ENCODE measurements around the gene NCK2.

NCK2 gene

DNA sequence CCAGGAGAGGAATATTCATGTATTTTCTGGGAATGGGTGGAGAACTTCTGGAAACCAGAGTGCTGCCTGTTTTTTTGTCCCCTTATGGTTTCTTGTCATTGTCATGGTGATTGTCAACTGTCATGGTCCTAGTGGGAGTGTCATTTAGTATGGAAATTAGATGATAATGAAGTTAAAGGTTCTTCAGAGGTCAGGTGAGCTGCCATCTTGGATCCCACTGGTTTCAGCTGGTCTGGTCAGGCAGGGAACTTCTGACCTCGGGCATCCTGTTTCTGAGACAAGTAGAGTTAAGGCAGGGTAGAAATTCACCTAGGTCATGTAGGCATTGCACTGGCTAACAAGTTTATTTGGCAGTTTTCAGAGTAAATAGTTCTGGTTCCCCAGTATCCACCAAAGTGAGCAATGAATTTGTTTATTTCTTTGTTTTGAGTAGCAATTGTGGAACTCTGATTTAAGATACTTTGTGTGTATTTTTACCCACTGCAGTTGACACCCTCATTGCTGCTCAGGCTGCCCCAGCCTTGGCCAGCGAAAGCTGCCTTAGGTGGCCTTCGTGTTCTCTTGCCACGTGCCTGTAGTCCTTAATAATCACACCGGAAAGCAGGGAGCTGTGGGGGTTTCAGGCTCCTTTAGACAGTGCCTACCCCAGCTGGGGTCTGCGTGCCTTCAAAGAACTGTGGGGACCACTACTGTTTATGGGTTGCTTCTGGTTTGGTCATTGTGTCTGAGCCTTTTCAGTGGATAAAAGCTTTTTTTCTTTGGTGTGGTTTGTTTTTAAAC is 48.7 kb downstream of the NCK2 start:
- no peak for DNase-seq (ENCODE audit: low spot score)

DNA sequence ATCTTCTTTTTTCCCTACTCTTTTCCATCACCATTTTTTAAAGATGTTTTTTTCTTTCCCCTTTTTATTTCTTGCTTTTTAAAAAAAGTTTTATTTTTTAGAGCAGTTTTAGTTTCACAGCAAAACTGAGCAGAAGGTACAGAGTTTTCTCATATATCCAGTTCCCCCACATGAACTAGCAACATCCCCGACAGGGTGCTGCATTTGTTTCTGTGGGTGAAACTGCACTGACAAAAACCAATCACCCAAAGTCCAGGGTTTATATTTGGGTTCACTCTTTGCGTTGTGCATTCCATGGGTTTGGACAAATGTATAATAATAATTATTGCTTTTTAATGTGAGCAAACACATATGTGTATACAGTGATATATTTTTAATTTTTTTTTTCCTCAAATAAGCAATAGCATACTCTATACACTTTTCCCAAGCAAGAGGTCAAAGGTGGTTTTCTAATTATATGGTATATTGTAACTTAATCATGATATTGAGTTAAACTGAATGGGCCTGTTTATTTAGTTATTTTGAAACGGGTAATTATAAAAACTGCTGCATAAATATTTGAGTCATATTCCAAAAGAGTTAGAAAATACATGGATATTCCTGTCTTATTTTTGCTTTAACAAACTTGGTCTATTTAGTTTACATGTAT is 50.3 kb downstream of the NCK2 start:
- DNase-seq (ENCODE audit: low spot score) = no peak

DNA sequence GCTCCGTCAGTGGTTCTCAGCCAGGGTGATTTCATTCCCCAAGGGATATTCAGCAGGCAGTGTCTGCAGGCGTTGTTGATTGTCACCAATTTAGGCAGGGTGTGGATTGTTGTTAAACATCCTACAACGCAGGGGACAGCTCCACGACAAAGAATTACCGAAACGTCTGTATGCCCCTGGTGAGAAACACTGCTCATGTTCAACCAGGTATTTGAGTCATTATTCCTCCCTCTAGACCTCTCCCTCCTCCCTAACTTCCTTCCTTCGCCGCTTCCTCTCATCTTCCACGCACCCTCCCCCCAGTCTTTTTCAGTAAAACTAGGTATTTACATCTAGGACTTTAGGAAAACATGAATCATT is 50.8 kb downstream of the NCK2 start:
- DNase-seq (ENCODE audit: low spot score) = no peak

DNA sequence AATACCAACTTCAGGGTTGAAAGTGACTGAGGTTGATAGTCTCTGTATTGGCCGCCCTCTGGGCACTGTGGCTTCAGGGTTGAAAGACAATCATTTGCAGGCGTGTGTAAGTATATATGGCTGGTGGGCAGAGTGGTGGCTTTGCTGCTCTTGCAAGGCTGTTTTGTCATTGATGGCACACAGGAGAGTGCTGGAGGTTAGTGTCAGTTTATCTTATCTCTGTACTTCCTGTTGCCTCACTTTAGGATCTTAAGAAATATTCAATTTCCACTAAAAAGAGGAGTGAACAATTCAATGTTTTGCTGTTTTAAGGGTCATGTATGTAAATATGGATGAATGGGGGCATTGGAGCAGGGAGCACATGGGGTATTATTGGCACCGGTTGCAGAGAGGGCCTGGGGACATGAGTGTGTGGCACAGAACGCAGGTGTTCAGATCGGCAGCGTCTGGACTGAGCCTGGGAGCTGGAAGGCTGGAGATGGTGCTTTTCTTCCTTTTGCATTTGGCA is 51.5 kb downstream of the NCK2 start:
- DNase-seq (ENCODE audit: low spot score) = no peak

DNA sequence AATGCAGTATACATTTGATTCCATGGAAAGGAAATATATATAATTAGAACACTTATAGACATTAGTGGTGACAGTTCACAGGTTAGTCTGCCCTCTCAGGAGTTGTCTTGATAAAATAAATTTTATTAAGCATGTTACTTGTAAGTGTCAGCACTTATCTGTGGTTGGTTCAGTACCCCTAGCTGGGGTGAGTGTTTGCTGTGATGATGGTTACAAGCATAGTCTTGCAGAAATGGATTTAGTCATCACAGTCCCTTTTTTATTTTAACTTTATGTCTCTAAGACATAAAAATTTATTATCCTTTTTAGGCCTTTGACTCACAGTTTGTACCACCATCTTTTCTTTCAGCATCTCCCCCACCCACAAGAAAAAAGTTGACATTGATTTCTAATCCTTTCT is 52.1 kb downstream of the NCK2 start:
- no peak for DNase-seq (ENCODE audit: low spot score)

DNA sequence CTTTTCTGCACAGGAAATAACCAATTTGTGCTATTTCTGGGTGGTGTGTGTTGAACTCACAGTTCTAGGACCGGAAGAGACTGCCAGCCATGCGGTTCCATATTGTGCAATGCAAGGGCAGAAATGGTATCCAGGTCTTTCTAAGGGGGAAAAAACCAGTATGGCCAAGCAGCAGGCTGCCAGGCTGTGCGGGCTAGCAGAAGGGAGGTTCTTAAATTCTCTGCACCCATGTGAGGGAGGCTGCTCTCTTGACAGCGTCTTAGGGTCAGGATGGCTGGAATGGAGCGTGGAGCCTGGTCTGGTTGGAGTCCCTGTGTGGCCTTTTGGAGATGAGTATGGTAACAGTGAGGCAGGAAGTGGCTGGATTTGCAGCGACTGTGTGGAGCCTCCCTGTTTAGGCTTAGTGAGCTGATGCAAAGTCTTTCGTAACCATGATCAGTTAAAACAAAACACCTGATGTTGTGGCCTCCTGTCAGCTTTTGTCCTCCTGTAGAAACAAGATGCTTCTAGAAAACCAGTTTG is 52.6 kb downstream of the NCK2 start:
- DNase-seq (ENCODE audit: low spot score) = no peak

DNA sequence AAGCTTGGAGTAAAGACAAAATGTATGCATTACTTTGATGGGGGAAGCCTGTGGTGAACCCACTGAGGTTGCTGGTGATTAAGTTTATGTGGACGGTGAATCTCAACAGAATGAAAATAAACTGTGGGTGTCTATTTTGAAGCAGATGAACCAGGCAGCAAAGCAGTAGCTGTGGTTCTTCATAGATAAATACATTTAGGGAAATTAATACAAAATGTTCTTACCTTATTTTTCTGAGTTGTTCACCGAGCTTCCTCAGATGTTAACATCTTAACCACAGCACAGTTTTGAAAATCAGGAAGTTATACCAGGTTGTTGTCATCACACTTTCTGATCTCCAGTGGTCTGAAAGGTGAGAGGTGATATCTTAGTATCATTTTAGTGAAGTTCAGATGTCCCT is 53.9 kb downstream of the NCK2 start:
- DNase-seq (ENCODE audit: low spot score) = no peak

DNA sequence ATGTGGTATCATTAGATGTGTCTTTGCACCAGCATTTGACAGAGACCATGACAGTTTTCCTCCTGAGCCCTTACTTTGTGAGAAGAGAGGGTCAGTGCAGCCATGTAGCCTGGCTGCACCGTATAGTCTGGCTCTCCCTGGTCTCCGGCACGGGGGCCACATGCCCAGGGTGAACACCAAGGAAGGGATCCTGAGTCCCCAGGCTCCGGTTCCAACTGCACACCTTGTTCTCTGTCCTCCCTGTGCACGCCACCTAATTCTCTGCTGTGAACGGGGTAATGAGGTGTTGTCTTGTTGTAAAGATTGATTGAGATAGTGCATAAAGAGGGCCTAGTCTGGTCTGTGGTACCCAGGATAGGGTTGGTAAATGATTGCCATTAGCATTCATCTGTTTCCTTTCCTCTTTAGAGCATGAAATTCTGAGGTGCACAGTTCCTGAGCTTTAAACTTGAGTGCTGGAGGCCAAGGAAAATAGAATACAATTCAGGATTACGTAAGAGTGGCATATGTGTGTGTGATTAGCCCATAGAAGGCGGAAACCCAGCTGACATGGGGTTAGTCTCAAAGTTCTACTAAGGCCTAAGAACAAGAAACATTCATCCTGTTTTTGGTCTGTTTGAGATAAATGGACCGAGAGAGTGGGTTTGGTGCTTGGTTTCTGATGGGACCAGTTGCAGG is 55.5 kb downstream of the NCK2 start:
- no peak for DNase-seq (ENCODE audit: low spot score)

DNA sequence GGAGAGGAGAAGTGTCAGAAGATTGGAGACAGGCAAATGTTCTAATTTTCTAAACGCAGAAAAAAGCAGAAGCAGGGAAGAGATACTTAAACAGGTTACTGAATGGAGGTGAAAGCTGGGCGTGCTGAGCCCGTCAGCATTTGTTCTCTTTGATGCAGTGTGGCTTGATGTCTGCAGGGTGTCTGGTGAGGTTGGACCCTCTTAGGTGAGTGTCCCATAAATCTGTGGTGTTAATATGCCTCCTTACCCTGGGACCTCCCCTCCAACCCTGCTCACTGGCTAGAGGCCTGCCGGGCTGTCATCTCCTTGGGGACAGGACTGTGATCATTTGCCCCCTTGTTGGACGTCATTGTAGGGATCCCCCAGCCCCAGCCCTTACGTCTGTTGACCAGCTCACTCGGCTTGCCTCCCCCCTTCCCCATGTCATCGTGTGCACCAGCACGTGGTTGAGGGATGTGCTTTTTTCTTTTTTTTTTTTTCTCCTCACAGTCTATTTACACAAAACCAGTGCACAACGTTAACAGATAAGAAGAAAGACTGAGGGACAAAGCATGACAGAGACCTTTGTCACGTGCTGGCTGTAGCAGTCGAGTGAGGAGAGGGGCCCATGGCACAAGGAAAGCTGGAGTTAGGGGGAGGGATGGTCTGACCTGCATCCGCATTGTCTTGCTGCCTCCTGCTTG is 56.4 kb downstream of the NCK2 start:
- no peak for DNase-seq (ENCODE audit: low spot score)

DNA sequence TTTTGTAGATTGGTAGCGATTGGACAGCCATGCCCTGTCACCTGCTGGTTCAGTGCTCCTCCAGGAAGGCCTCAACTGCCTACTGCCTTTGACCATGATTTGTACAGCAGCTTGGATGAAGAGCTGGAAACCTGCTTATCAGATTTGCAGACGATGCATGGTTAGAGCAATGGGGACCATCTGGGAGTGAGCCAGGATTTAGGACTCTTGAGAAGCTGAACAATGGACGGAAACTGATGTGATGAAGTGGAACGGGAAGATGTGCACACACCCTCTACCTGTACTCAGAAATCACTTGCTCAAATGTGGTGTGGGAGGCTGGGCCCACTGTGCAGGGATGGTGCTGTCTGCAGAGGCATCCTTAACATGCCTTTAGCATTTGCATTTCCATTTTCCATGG is 57.2 kb downstream of the NCK2 start:
- DNase-seq (ENCODE audit: low spot score) = no peak

DNA sequence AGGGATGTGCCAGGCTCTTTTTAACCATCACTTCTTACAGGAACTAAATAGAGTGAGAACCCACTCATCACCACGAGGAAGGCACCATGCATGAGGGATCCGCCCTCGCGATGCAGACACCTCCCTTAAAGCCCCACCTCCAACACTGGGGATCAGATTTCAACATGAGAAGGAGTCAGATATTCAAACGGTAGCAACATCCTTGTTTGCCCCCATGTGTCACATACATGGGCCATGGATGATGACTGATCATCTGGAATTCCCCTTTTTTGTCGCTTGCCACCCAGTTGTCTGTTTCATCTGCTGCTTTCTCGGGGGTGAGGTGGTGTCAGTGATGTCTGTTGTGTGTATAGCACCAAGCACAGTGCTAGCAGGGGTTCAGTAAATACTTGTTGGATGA is 57.9 kb downstream of the NCK2 start:
- no peak for DNase-seq (ENCODE audit: low spot score)

DNA sequence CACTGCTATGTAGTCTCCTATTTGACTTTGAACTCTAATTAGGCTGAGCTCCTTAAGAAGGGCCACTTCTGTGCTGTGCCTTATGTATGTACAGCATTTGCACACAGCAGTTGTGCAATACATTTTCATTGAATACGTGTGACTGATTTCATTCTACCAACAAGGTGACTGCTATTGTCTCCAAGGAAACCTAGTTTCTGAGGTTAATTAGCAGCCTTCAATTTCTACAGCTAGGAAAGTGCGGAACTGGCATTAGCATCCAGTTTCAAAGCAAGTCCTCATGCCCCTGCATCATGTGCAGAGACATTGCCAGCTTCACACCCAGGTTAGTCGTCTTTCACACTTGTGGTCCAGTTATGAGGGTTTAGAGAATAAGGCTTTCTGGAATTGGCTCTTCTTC is 58.6 kb downstream of the NCK2 start:
- no peak for DNase-seq (ENCODE audit: low spot score)

DNA sequence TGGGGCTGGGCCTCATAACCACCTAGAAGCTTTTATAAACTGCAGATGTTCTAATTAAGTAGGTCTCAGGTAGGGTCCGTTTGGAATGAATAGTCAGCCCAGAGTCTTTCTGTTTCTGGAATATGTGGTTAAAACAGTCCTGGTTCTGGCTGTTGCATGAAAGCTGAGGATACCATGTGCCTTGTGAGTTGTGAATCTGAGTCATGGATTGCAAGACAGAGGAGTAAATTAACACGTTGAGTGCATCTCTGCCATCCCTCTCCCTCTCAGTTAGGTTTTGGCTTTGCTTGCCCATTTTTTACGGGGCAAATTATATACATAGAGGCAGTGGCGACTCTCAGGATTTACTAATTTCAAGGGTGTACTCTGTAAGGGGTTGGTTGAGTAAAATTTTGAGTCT is 59.1 kb downstream of the NCK2 start:
- DNase-seq (ENCODE audit: low spot score) = no peak

DNA sequence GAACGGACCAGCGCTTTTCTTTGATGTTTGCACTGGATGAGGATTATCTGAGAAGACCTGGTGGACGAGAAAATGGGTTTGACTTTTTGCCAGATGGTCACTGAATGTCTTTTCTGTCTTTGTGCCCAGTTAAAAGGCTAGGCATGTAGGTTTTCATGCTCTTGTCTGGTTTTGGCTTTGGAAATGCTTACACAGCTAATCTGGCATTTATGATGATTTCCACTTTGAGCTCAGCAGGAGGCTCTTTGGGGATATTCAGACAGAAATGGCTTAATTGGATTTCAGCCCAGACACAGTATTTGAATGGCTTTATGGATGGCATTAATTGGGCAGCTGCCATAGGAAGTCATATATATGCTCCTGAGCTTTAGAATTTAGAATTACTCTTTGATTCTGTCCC is 59.6 kb downstream of the NCK2 start:
- DNase-seq (ENCODE audit: low spot score) = no peak

DNA sequence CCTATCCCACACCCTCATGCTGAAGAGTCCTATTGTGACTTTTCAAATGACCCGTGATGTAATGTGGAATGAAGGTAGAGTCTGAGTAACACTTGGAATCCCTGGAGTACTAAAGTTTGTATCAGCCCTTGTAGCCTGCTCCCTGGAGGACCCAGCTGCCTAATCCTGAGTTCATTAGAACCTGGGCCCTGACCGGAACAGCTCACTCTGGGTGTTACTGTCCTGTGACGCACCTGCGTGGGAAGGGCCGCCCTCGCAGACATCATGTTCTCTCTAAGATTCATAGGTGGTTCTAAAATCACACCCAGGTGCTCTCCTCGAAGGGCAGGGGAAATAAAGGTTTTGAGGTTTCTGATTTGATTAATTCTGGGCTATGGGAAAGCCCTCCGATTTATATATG is 62.3 kb downstream of the NCK2 start:
- DNase-seq (ENCODE audit: low spot score) = no peak

DNA sequence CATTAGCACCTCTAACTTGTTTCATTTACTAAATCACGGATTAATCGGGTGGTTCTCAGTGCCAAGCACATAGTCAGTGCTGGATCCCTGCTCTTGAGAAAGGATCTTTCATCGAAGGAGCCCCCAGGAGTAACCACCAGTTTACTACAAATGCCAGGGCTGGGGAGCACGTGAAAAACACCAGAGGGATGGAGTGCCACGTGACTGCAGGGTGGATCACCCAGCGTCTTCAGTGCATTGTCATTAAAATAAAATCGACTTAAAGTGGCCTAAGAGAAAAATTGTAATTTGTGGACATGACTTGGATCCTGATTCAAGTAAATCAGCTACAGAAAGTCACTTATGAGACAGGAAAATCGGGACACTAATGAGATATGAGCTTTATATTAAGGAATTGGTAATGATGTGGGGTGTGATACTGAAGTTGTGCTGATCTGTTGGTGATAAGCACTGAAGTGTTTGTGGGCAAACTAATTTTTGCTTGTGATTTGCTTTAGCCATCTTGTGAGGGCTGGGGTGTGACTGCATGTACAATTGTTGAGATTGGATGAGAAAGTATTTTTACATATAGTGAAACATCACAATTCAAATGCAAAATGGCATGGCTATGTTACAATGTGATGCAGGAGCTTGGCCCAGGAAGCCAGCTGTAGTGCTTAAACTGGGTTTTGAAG is 63.8 kb downstream of the NCK2 start:
- no peak for DNase-seq (ENCODE audit: low spot score)

DNA sequence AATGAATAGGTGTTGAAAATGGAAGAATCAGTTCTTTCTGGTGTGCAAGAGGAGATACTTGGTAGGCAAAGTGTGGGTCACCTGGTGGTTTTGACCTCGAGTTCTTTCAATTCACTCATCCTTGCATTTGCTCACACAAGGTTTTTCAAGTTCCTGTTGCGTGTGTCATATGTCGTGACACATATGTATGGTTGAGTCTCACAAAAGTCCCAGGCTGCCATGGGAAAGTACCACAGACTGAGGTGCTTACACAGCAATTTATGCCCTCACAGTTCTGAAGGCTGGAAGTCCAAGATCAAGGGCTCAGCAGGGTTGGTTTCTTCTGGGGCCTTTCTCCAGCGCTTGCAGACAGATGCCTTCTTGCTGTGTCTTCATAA is 64.4 kb downstream of the NCK2 start:
- no peak for DNase-seq (ENCODE audit: low spot score)

DNA sequence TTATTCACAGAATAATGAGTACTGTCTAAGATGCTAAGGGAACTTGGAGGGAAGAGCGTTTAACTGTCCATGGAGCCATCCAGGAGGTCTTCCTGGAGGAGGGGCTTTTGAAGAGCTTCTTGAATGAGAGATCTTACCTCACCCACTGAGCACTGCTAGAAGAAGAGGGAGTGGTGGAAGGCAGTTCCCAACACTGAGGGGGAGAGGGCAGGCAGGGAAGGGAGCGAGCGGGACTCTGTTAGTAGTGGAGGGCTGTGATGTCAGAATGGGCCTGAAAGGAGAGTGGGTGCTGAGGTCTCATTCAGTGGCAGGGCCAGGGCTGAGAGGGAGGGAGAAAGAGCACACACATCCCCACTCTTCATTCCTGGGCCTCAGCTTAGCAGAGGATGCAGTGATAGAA is 65.0 kb downstream of the NCK2 start:
- DNase-seq (ENCODE audit: low spot score) = no peak

DNA sequence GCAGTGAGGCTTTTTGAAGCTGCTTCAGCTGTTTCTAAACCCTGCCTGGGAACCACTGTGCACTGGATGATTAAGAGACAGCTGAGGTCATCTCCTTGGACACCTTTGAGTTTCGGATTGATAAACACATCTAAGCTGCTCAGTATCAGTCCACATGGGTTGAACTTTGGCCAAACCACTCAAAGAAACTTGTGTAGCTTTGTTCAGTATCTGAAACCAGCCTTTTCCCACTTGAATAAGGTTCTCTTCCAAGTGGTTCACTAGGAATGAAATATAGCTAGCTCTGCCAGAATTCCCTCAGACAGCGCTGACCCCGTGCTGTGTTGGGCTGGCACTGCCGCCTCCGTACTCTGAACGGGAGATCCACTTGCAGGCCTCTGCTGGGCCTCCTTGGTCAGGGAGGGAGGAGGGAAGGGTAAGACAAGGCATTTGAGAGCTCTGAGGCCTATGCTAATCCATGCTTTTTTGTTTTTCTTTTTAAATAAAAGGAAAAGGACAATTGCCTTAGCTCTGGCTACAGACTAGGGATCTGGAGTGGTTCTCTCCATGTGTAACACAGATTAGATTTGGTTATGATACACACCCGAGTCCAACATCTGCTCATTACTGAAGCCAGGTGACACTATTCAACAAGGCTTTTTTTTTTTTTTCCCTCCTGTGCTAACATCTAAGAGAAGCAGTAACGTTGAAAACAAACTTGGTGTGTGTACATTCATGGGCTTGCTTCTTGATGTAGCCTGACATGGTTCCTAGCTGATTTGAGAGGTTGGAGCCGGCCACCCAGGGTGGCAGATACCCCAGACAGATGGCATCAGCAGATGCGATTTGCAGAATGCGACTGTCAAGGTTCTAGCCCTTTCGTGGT is 67.7 kb downstream of the NCK2 start:
- DNase-seq (ENCODE audit: low spot score) = no peak

DNA sequence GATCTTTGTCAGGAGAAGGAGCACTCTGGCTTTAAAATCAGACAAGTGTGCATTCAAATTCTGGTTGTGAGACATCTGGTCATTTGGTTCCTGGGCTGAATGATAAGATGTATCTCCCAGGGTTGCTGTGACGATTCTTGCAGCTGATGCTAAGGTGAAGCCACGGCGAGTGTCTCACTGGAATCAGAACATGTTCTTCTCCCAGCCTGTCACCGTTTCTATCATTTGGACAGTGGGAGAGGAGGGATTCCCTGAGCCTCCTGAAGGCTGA is 68.3 kb downstream of the NCK2 start:
- no peak for DNase-seq (ENCODE audit: low spot score)

DNA sequence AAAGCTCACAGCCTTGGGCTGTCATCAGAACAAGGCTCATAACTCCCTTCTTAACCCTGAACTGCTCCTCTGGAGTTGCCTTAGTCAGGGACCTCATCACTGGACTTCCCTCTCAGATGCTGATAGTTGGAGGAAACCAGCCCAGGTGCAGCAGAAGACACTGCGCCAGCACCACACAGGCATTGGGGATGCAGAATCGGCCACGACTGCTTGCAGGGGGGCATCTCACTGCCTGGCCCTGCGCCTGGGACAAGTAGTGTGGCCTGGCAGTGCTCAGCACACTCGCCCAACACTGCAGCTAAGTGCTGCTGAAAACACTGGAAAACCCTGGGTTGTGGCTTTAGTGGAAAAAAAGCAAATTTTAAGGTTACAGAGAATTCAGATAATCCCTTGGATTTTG is 68.7 kb downstream of the NCK2 start:
- DNase-seq (ENCODE audit: low spot score) = no peak

All from iPS-NIHi11 (cell line).